ENCODE measurements around the gene ADGRA1.

Gene ADGRA1

GRCh38 chr10:133113847-133114246 lies 26.1 kb downstream of the ADGRA1 start:
- no peak for DNase-seq

DNA sequence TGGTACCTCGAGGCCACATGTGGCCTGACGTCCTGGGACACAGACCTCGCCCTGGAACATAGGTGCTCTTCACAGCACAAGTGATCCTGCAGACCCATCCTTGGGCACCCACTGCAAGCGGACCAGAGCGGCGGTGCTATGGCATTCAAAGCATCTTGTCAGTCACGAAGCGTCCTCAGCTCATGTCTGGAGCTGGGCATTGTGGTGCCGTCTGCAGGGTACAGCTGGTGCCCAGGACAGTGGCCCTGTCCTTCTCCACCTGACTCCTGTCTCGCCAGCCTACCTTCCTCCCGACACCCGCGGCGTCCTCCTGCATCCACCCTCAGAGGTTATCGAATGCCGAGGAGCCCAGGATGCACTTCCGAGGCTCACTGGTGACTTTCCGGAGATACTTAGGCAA lies 26.5 kb downstream of the ADGRA1 start:
- DNase-seq: no peak

- DNase-seq: no peak
These were observed 27.2 kb downstream of the ADGRA1 start for GRCh38 chr10:133114726-133115452.

- no peak for DNase-seq
These were observed 27.7 kb downstream of the ADGRA1 start for GRCh38 chr10:133115453-133115842.

DNA sequence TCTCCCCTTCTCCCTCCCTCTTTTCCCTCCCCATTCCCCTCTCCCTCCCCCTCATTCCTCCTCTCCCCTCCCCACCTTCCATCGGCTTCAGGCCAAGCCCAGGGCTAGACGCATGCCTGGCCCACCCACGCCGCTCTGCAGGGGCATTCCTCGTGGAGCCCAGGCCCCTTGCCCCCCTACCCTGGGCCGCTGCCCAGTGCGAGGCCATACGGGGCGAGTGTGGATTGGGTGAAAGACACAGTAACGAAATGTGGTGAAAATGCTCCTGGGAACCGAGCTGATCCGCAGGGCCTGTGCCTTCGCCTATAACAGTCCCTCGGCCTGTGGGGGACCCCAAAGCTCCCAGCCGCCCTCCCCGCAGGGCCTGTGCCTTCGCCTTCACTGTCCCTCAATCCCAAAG lies 28.3 kb downstream of the ADGRA1 start:
- DNase-seq: no peak

- no peak for DNase-seq
These were observed 28.7 kb downstream of the ADGRA1 start for GRCh38 chr10:133116455-133116854.

GRCh38 chr10:133117036-133117687 lies 29.4 kb downstream of the ADGRA1 start:
- no peak for DNase-seq

DNA sequence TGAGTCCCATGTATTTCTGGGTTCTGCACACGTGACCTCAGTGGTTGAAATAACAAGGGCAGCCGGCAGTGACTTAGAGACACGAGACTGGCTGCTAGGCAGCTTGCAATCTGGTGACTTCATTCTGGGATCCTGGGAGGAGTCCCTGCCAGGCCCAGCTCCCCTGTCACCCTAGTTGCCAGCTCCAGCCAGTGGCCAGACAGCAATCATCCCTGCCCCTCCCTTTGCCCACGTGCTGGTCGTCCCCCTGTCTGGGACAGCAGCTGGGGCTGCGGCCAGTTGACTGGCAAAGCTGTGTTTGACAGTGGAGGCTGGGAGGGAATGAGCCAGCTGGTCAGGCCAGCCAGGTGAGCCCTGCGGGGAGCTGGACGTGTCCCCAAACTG lies 30.0 kb downstream of the ADGRA1 start:
- DNase-seq: no peak

GRCh38 chr10:133121479-133121878 lies 33.8 kb downstream of the ADGRA1 start:
- no peak for DNase-seq

- DNase-seq: no peak
These were observed 34.6 kb downstream of the ADGRA1 start for GRCh38 chr10:133122171-133122935.

DNA sequence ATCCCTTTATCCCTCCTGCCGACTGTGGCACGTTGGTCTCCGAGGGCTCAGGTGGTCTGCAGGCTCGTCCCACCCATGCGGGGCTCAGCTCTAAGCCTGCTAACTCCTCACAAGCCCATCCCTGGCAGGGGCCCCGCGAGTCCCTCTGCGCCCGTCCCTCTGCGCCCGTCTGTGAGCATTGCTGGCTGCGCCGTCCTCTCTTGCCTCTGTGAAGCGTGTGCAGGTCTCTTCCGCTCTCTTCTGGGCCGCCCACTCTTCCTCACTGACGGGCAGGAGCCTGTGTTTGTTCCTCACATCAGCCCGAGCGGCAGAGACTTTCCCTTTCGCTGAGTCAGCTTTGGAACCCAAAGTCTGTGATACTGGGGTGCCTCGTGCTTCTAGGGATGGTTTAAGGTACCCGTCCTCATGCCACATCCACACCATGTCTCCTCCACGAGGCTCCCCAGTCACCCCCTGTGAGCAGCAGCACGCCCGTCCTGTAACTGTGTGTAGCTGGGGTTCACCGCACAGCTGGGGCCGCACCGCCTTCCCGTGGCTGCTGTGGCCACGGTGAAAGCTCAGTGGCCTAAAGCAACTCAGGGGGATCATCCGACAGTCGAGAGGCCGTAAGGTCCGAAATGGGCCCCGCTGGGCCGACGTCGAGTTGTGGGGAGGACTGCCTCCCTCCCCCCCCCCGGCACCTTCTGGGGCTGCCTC lies 35.5 kb downstream of the ADGRA1 start:
- peak; percentile 17 for DNase-seq

GRCh38 chr10:133123746-133124356 lies 36.1 kb downstream of the ADGRA1 start:
- DNase-seq: no peak

DNA sequence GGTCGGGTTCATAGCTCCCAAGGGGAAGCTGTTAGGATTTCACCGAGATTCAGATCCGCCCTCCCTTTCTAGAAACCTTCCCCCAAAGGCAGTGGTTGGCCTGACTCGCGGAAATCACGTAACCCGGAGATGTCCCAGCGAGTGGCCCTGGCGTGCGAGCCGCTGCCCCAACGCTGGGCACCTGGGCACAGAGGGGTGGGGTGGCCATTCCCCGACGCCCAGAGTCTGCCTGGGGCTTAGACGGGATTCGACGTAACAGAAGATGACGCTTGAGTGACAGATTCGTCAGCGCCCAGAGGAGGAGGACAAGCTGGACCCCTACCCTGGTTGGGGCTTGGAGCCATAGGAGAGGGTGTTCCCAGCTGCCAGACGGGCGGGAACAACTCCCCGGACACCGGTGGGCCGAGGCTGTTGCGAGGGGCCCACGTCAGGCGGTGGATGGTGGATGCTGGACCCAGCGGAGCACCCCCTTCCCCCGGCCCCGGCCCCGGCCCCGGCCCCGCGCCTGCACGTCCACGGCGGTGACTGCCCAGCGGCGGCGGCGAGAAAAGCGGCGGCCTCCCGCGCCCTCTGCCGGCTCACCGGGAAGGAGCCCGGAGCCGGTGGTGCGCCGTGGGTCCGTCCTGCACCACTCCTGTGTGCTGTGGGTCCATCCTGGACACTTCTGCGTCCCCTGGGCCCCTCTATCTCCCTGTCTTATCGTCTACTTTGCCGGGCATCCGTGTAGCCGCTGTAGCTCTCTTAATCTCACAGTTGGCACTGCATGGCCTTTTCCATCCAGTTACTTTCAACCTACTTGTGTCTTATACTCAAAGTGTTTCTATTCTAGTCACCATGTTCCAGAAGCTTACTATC lies 36.9 kb downstream of the ADGRA1 start:
- DNase-seq: no peak

- no peak for DNase-seq
These were observed 38.2 kb downstream of the ADGRA1 start for GRCh38 chr10:133125901-133126300.

- DNase-seq: no peak
These were observed 38.9 kb downstream of the ADGRA1 start for GRCh38 chr10:133126431-133127290.

GRCh38 chr10:133127291-133128125 lies 39.8 kb downstream of the ADGRA1 start:
- no peak for DNase-seq

DNA sequence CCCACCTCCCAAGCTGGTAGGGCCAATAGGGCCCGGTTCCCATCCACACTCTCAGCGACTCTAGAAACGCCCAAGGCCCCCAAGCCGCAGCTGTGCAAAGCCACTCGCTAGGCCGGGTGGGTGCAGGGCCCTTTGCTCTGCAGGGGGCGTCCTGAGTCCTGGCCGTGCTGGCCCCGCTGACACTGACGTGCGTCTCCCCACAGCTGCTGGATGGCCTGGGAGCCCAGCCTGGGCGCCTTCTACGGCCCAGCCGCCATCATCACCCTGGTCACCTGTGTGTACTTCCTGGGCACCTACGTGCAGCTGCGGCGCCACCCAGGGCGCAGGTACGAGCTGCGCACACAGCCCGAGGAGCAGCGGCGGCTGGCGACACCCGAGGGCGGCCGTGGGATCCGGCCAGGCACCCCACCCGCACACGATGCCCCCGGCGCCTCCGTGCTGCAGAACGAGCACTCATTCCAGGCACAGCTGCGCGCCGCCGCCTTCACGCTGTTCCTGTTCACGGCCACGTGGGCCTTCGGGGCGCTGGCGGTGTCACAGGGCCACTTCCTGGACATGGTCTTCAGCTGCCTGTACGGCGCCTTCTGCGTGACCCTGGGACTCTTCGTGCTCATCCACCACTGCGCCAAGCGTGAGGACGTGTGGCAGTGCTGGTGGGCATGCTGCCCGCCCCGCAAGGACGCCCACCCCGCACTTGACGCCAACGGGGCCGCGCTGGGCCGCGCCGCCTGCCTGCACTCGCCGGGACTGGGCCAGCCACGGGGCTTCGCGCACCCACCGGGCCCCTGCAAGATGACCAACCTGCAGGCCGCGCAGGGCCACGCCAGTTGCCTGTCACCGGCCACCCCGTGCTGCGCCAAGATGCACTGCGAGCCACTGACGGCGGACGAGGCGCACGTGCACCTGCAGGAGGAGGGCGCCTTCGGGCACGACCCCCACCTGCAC lies 40.7 kb downstream of the ADGRA1 start:
- DNase-seq: no peak

GRCh38 chr10:133129071-133129858 lies 41.5 kb downstream of the ADGRA1 start:
- DNase-seq: no peak

All from RPMI8226 (cell line).